ENCODE results near the gene SUPT3H.
A peak's percentile ranks its signal among the peaks of the same experiment; 100 is the strongest.

The SUPT3H gene

DNA sequence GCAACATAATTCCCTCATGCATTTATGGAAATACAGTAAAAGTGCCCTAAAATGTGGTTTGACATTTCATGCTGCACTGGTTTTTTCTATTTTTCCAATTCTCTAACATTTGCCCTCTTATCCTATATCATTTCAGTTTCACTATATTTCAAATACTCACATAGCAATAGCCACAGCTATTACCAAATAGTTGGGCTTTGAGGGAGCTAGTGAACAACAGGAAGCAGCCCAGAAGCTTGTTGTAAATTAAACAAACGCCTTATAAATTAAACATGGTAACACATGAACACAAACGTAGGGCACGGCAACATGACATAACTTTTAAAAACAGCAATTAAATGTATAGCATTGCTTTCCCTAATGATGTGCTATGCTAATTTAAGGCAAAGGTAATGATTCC, 521.3 kb downstream of the SUPT3H start:
- Histone ChIP-seq H4K8ac (ENCODE audit: low read depth, low read length) (no peak overlapping the region), H4K12ac (ENCODE audit: low read depth, low read length) (no peak overlapping the region), H3K4me2 (ENCODE audit: low read length) (no peak overlapping the region), H2AK5ac (ENCODE audit: low read length) (no peak overlapping the region), H3K9me3 (ENCODE audit: insufficient read depth, low read depth, low read length) (no peaks in the 10 kb centered on the region), H2BK12ac (ENCODE audit: low read length) (no peak overlapping the region), H2AFZ (ENCODE audit: insufficient read depth, low read length, poor library complexity) (no peak overlapping the region), H3K9ac (ENCODE audit: low read length) (no peak overlapping the region), H3K27me3 (ENCODE audit: insufficient read depth, low read length) (no peaks in the 10 kb centered on the region), H3K23ac (ENCODE audit: low read length) (no peak overlapping the region), H4K91ac (ENCODE audit: low read depth, low read length) (no peak overlapping the region), H3K14ac (ENCODE audit: low read length) (no peak overlapping the region), H3K79me2 (ENCODE audit: control insufficient read depth, insufficient read depth, low read length, poor library complexity) (no peaks in the 10 kb centered on the region), H3K18ac (ENCODE audit: low read length) (no peak overlapping the region), H3K4ac (ENCODE audit: low read depth, low read length) (no peak overlapping the region), H3K79me1 (ENCODE audit: low read length) (no peaks in the 10 kb centered on the region), H3K36me3 (ENCODE audit: control insufficient read depth in 1 of 2, insufficient read depth in 2 of 2, low read length in 2 of 2) (no peaks in the 10 kb centered on the region), H3K27ac (ENCODE audit: low read depth, low read length) (no peak overlapping the region), H2BK120ac (ENCODE audit: insufficient read depth, low read length, poor library complexity) (no peak overlapping the region), H3K4me1 (ENCODE audit: control insufficient read depth in 1 of 2, insufficient read depth in 2 of 2, low read length in 2 of 2) (no peaks in the 10 kb centered on the region), H2BK5ac (ENCODE audit: low read depth, low read length, poor library complexity) (no peak overlapping the region), H3K4me3 (ENCODE audit: low read depth, low read length) (no peak overlapping the region)
- no CpG with 5 or more reads among the region's 3 CpGs for WGBS (ENCODE audit: extremely low coverage, insufficient coverage, insufficient read length)
- no peak for DNase-seq

DNA sequence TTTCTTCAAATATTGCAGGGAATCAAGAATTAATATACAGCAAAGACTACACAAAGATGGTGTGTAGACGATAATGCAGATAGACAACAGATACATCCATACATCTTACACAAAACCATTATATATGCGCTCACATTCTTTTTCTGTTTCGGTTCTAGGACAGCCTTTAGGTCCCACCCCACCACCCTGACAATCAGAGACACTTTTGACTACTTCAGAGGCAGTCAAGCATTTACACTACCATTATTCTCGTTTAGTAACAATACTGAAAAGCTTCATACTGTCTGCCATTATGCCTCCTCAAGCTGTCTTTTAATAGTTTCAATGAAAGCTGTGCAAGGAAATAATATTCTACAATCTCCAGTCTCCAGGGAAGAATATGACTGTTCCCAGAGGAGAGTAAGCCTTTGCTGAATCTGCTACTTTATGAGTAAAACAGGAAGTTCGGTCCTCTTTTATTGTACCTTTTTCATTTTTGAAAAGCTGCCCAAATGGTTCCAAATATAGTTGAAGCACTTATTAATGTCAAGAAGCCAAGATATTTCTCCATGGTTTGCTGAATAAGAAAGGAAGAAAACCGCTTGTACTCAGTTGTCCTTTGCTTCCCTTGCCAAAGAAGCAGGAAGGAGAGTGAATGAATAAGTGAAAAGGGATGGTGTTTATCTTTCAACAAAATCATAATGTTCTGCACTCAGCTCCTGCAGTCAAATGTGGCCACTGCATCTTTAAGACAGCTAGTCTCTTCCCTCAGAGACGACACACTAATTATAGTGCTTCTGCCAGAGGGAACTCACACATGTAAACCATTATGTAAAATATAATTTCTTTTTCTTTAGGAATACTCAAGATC, 521.9 kb downstream of the SUPT3H start:
- no peak overlapping the region for H3K9ac ChIP-seq (ENCODE audit: low read length)
- H4K8ac ChIP-seq (ENCODE audit: low read depth, low read length): no peak overlapping the region
- H3K14ac ChIP-seq (ENCODE audit: low read length): no peak overlapping the region
- no peaks in the 10 kb centered on the region for H3K79me2 ChIP-seq (ENCODE audit: control insufficient read depth, insufficient read depth, low read length, poor library complexity)
- H4K91ac ChIP-seq (ENCODE audit: low read depth, low read length): no peak overlapping the region
- no peak overlapping the region for H4K12ac ChIP-seq (ENCODE audit: low read depth, low read length)
- H3K4me2 ChIP-seq (ENCODE audit: low read length): no peak overlapping the region
- no peaks in the 10 kb centered on the region for H3K79me1 ChIP-seq (ENCODE audit: low read length)
- no peaks in the 10 kb centered on the region for H3K36me3 ChIP-seq (ENCODE audit: control insufficient read depth in 1 of 2, insufficient read depth in 2 of 2, low read length in 2 of 2)
- no peaks in the 10 kb centered on the region for H3K27me3 ChIP-seq (ENCODE audit: insufficient read depth, low read length)
- H2BK5ac ChIP-seq (ENCODE audit: low read depth, low read length, poor library complexity): no peak overlapping the region
- no peaks in the 10 kb centered on the region for H3K9me3 ChIP-seq (ENCODE audit: insufficient read depth, low read depth, low read length)
- no peak overlapping the region for H3K27ac ChIP-seq (ENCODE audit: low read depth, low read length)
- no peak for DNase-seq
- no peak overlapping the region for H2BK120ac ChIP-seq (ENCODE audit: insufficient read depth, low read length, poor library complexity)
- H3K4me3 ChIP-seq (ENCODE audit: low read depth, low read length): no peak overlapping the region
- no peak overlapping the region for H3K18ac ChIP-seq (ENCODE audit: low read length)
- H2AK5ac ChIP-seq (ENCODE audit: low read length): no peak overlapping the region
- H2AFZ ChIP-seq (ENCODE audit: insufficient read depth, low read length, poor library complexity): no peak overlapping the region
- H3K23ac ChIP-seq (ENCODE audit: low read length): no peak overlapping the region
- no peaks in the 10 kb centered on the region for H3K4me1 ChIP-seq (ENCODE audit: control insufficient read depth in 1 of 2, insufficient read depth in 2 of 2, low read length in 2 of 2)
- WGBS (ENCODE audit: extremely low coverage, insufficient coverage, insufficient read length): no CpG with 5 or more reads among the region's 7 CpGs
- H2BK12ac ChIP-seq (ENCODE audit: low read length): no peak overlapping the region
- H3K4ac ChIP-seq (ENCODE audit: low read depth, low read length): no peak overlapping the region

DNA sequence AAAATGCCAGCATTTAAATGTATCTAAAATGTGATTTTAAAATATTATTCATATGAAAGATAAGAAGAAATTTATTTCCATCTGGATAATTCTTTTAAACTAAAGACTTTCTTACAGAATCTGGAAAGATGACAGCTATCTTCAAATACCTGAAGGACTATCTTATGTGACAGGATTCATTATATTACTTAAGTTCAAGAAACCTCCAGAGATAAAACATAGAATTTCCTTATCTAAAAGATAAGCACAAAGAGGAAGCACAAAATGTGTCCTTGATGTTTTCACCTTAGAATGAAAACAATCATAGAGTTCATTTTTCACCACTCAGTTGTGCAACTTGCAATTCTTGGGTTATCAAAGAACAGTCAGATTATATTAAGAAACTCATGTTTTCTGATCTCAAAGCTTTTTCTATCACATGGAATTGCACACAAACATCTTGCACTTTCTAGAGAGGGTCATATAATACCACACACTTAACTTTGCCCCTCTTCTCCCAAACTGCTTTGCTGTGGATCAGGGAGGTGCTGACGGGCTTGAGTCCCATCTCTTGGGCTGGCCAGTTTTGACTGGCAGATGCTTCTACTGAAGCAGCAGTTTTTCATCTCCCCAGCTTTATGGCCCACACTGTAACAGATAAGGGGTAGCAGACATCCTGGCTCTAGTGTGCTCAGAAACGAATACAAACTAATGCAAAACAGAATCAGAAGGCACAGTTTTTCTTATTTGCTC, 522.9 kb downstream of the SUPT3H start:
- Histone ChIP-seq H4K8ac (ENCODE audit: low read depth, low read length) (no peak overlapping the region), H2BK12ac (ENCODE audit: low read length) (no peak overlapping the region), H3K14ac (ENCODE audit: low read length) (no peak overlapping the region), H3K9me3 (ENCODE audit: insufficient read depth, low read depth, low read length) (no peaks in the 10 kb centered on the region), H3K4me2 (ENCODE audit: low read length) (no peak overlapping the region), H4K12ac (ENCODE audit: low read depth, low read length) (no peak overlapping the region), H3K27me3 (ENCODE audit: insufficient read depth, low read length) (no peaks in the 10 kb centered on the region), H3K36me3 (ENCODE audit: control insufficient read depth in 1 of 2, insufficient read depth in 2 of 2, low read length in 2 of 2) (no peaks in the 10 kb centered on the region), H2AFZ (ENCODE audit: insufficient read depth, low read length, poor library complexity) (no peak overlapping the region), H3K18ac (ENCODE audit: low read length) (no peak overlapping the region), H3K79me2 (ENCODE audit: control insufficient read depth, insufficient read depth, low read length, poor library complexity) (no peaks in the 10 kb centered on the region), H2BK120ac (ENCODE audit: insufficient read depth, low read length, poor library complexity) (no peak overlapping the region), H2BK5ac (ENCODE audit: low read depth, low read length, poor library complexity) (no peak overlapping the region), H4K91ac (ENCODE audit: low read depth, low read length) (no peak overlapping the region), H3K27ac (ENCODE audit: low read depth, low read length) (no peak overlapping the region), H2AK5ac (ENCODE audit: low read length) (no peak overlapping the region), H3K9ac (ENCODE audit: low read length) (no peak overlapping the region), H3K4me3 (ENCODE audit: low read depth, low read length) (no peak overlapping the region), H3K4me1 (ENCODE audit: control insufficient read depth in 1 of 2, insufficient read depth in 2 of 2, low read length in 2 of 2) (no peaks in the 10 kb centered on the region), H3K23ac (ENCODE audit: low read length) (no peak overlapping the region), H3K4ac (ENCODE audit: low read depth, low read length) (no peak overlapping the region), H3K79me1 (ENCODE audit: low read length) (no peaks in the 10 kb centered on the region)
- no CpG with 5 or more reads among the region's 2 CpGs for WGBS (ENCODE audit: extremely low coverage, insufficient coverage, insufficient read length)
- DNase-seq: peak in 1 of 2 donors; percentile 51

DNA sequence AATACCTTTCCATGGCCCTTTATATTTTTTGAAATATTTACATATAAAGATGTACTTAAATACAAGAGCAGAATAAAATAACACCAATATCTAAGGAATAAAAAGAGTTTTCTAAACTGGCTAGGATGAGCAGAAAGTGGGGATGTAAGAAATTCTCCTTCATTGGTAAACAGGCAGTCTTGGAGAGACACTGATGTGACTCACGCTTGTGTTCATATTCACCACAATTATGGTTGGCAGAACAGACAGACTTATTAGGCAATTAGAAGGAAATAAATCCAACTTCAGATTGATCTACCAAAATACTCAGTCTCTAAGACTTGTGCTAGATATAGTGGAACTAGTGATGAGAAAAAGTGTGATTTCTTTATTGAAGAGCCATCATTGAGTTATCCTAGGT, 526.6 kb downstream of the SUPT3H start:
- H2BK12ac ChIP-seq (ENCODE audit: low read length): no peak overlapping the region
- no CpG with 5 or more reads among the region's 1 CpG for WGBS (ENCODE audit: extremely low coverage, insufficient coverage, insufficient read length)
- no peak overlapping the region for H4K8ac ChIP-seq (ENCODE audit: low read depth, low read length)
- H3K79me2 ChIP-seq (ENCODE audit: control insufficient read depth, insufficient read depth, low read length, poor library complexity): no peaks in the 10 kb centered on the region
- no peak overlapping the region for H3K4me3 ChIP-seq (ENCODE audit: low read depth, low read length)
- H2BK120ac ChIP-seq (ENCODE audit: insufficient read depth, low read length, poor library complexity): no peak overlapping the region
- H3K4me1 ChIP-seq (ENCODE audit: control insufficient read depth in 1 of 2, insufficient read depth in 2 of 2, low read length in 2 of 2): no peaks in the 10 kb centered on the region
- no peak overlapping the region for H3K4me2 ChIP-seq (ENCODE audit: low read length)
- H3K18ac ChIP-seq (ENCODE audit: low read length): no peak overlapping the region
- H3K9me3 ChIP-seq (ENCODE audit: insufficient read depth, low read depth, low read length): no peaks in the 10 kb centered on the region
- H3K9ac ChIP-seq (ENCODE audit: low read length): no peak overlapping the region
- H3K4ac ChIP-seq (ENCODE audit: low read depth, low read length): no peak overlapping the region
- H2BK5ac ChIP-seq (ENCODE audit: low read depth, low read length, poor library complexity): no peak overlapping the region
- no peak overlapping the region for H2AK5ac ChIP-seq (ENCODE audit: low read length)
- H4K91ac ChIP-seq (ENCODE audit: low read depth, low read length): no peak overlapping the region
- H3K36me3 ChIP-seq (ENCODE audit: control insufficient read depth in 1 of 2, insufficient read depth in 2 of 2, low read length in 2 of 2): no peaks in the 10 kb centered on the region
- no peak overlapping the region for H3K23ac ChIP-seq (ENCODE audit: low read length)
- H2AFZ ChIP-seq (ENCODE audit: insufficient read depth, low read length, poor library complexity): no peak overlapping the region
- H3K14ac ChIP-seq (ENCODE audit: low read length): no peak overlapping the region
- no peak for DNase-seq
- H3K79me1 ChIP-seq (ENCODE audit: low read length): no peaks in the 10 kb centered on the region
- H3K27me3 ChIP-seq (ENCODE audit: insufficient read depth, low read length): no peaks in the 10 kb centered on the region
- no peak overlapping the region for H3K27ac ChIP-seq (ENCODE audit: low read depth, low read length)
- H4K12ac ChIP-seq (ENCODE audit: low read depth, low read length): no peak overlapping the region

Measured in trophoblast cell (in vitro differentiated cells and primary cell).